WTC11 (cell line): ENCODE measurements around the gene FSTL4. TPM values are rescaled to one million over a fixed set of nuclear protein-coding genes. Genes with fewer than 3 reads are reported as not detected.

Experiments used
- ATAC-seq: fragments of 200-7000 bp; cut with Tn5 transposase; 2 replicates; pipeline ENCODE4 v1.10.0; 2021; ENCODE audit warnings: mild to moderate bottlenecking, moderate library complexity
- CTCF ChIA-PET: fragments of 300-600 bp; sonication (Branson Sonifier 250); formaldehyde crosslinking; loops from one replicate; lab custom pipeline; 2021; ENCODE audit warnings: antibody characterized with exemption; lab: Charles Lee
- POLR2A ChIA-PET: fragments of 350-600 bp; sonication (Branson Sonifier 250); formaldehyde crosslinking; loops from one replicate; lab custom pipeline; 2021; ENCODE audit warnings: antibody characterized with exemption; lab: Charles Lee
- DNase-seq: peaks from one replicate; pipeline ENCODE4 v3.0.0; 2021; ENCODE audit warnings: low spot score
- H3K27ac Mint-ChIP-seq: 2 replicates; pipeline ENCODE4 v1.8.0; 2021; ENCODE audit warnings: mixed read lengths
- H3K27me3 Mint-ChIP-seq: 2 replicates; pipeline ENCODE4 v1.8.0; 2021; ENCODE audit warnings: low read depth, mild to moderate bottlenecking, moderate library complexity, mixed read lengths
- H3K36me3 Mint-ChIP-seq: 2 replicates; pipeline ENCODE4 v1.8.0; 2021; ENCODE audit warnings: mixed read lengths
- H3K4me1 Mint-ChIP-seq: 2 replicates; pipeline ENCODE4 v1.8.0; 2022; ENCODE audit warnings: mixed read lengths
- H3K4me3 Mint-ChIP-seq: 2 replicates; pipeline ENCODE4 v1.8.0; 2021; ENCODE audit warnings: mild to moderate bottlenecking, moderate library complexity, mixed read lengths
- H3K9me3 Mint-ChIP-seq: 2 replicates; pipeline ENCODE4 v1.8.0; 2021; ENCODE audit warnings: mixed read lengths
- ATF2 ChIP-seq: sonication (generic); formaldehyde crosslinking; IDR thresholded peaks from 2 replicates; pipeline ENCODE4 v1.8.1; 2022; ENCODE audit warnings: low read depth, missing genetic modification reagents, borderline replicate concordance
- FOXP1 ChIP-seq: sonication (generic); formaldehyde crosslinking; IDR thresholded peaks from 2 replicates; pipeline ENCODE4 v1.8.0; 2022; ENCODE audit warnings: missing genetic modification reagents, mild to moderate bottlenecking, moderate library complexity, borderline replicate concordance
- GABPB1 ChIP-seq: sonication (generic); formaldehyde crosslinking; IDR thresholded peaks from 2 replicates; pipeline ENCODE4 v1.8.1; 2023; ENCODE audit warnings: mild to moderate bottlenecking, missing genetic modification reagents
- HMGXB4 ChIP-seq: sonication (generic); formaldehyde crosslinking; IDR thresholded peaks from 2 replicates; pipeline ENCODE4 v1.8.1; 2023; ENCODE audit warnings: mild to moderate bottlenecking, moderate library complexity, missing genetic modification reagents
- IRF2 ChIP-seq: sonication (generic); formaldehyde crosslinking; IDR thresholded peaks from 2 replicates; pipeline ENCODE4 v1.8.0; 2022; ENCODE audit warnings: low read depth, missing genetic modification reagents, borderline replicate concordance
- PRDM15 ChIP-seq: sonication (generic); formaldehyde crosslinking; IDR thresholded peaks from 2 replicates; pipeline ENCODE4 v1.8.0; 2022; ENCODE audit warnings: missing genetic modification reagents
- SMAD4 ChIP-seq: sonication (generic); formaldehyde crosslinking; IDR thresholded peaks from 2 replicates; pipeline ENCODE4 v1.8.0; 2022; ENCODE audit warnings: mild to moderate bottlenecking, missing genetic modification reagents
- SP1 ChIP-seq: sonication (generic); formaldehyde crosslinking; conservative IDR thresholded peaks from 2 replicates; pipeline ENCODE4 v1.8.1; 2022; ENCODE audit warnings: missing genetic modification reagents
- STAT6 ChIP-seq: sonication (generic); formaldehyde crosslinking; conservative IDR thresholded peaks from 2 replicates; pipeline ENCODE4 v1.8.1; 2023; ENCODE audit warnings: mild to moderate bottlenecking, low read depth, missing genetic modification reagents, moderate library complexity
- TEAD4 ChIP-seq: sonication (generic); formaldehyde crosslinking; IDR thresholded peaks from 2 replicates; pipeline ENCODE4 v1.8.0; 2022; ENCODE audit warnings: mild to moderate bottlenecking, missing genetic modification reagents
- TP53 ChIP-seq: sonication (generic); formaldehyde crosslinking; IDR thresholded peaks from 2 replicates; pipeline ENCODE4 v1.8.1; 2023; ENCODE audit warnings: mild to moderate bottlenecking, missing genetic modification reagents
- ZNF121 ChIP-seq: sonication (generic); formaldehyde crosslinking; IDR thresholded peaks from 2 replicates; pipeline ENCODE4 v1.8.0; 2023; ENCODE audit warnings: missing genetic modification reagents
- ZNF317 ChIP-seq: sonication (generic); formaldehyde crosslinking; IDR thresholded peaks from 2 replicates; pipeline ENCODE4 v1.8.1; 2023; ENCODE audit warnings: low read depth, mild to moderate bottlenecking, moderate library complexity, missing genetic modification reagents, borderline replicate concordance
- ZSCAN18 ChIP-seq: fragments of 250-450 bp; sonication (Bioruptor Pico); IDR thresholded peaks from 2 replicates; pipeline ENCODE4 v2.1.2; 2022; ENCODE audit warnings: mild to moderate bottlenecking, moderate library complexity
- total RNA-seq: library from RNA; stranded (reverse); gene quantifications from 3 replicates; pipeline ENCODE4 v1.2.3, GENCODE V29; 2021
- TF ChIP-seq, protein P1 (sequence below): fragments of 250-450 bp; sonication (Bioruptor Pico); IDR thresholded peaks from 2 replicates; pipeline ENCODE4 v1.9.0; 2021; ENCODE audit warnings: mild to moderate bottlenecking, borderline replicate concordance
- TF ChIP-seq, protein P2 (sequence below): sonication (generic); formaldehyde crosslinking; IDR thresholded peaks from 2 replicates; pipeline ENCODE4 v1.8.1; 2023; ENCODE audit warnings: mild to moderate bottlenecking, missing genetic modification reagents, moderate library complexity
- TF ChIP-seq, protein P3 (sequence below): sonication (generic); formaldehyde crosslinking; IDR thresholded peaks from 2 replicates; pipeline ENCODE4 v1.8.1; 2022; ENCODE audit warnings: mild to moderate bottlenecking, moderate library complexity, missing genetic modification reagents
- TF ChIP-seq, protein P4 (sequence below): sonication (generic); formaldehyde crosslinking; IDR thresholded peaks from 2 replicates; pipeline ENCODE4 v1.8.0; 2022; ENCODE audit warnings: mild to moderate bottlenecking, missing genetic modification reagents

Gene FSTL4
- total RNA-seq, 1 experiment from 2014 or later: 6.1 TPM

GRCh38 chr5:133499895-133500294 lies 112.4 kb downstream of the FSTL4 start:
- no peak for DNase-seq
- ATAC-seq: no peak
- TF ChIP-seq IRF2 (CRISPR knock-in tag): no peak
- no peak for TF ChIP-seq ZNF121 (CRISPR knock-in tag)
- TF ChIP-seq, protein P1, sequence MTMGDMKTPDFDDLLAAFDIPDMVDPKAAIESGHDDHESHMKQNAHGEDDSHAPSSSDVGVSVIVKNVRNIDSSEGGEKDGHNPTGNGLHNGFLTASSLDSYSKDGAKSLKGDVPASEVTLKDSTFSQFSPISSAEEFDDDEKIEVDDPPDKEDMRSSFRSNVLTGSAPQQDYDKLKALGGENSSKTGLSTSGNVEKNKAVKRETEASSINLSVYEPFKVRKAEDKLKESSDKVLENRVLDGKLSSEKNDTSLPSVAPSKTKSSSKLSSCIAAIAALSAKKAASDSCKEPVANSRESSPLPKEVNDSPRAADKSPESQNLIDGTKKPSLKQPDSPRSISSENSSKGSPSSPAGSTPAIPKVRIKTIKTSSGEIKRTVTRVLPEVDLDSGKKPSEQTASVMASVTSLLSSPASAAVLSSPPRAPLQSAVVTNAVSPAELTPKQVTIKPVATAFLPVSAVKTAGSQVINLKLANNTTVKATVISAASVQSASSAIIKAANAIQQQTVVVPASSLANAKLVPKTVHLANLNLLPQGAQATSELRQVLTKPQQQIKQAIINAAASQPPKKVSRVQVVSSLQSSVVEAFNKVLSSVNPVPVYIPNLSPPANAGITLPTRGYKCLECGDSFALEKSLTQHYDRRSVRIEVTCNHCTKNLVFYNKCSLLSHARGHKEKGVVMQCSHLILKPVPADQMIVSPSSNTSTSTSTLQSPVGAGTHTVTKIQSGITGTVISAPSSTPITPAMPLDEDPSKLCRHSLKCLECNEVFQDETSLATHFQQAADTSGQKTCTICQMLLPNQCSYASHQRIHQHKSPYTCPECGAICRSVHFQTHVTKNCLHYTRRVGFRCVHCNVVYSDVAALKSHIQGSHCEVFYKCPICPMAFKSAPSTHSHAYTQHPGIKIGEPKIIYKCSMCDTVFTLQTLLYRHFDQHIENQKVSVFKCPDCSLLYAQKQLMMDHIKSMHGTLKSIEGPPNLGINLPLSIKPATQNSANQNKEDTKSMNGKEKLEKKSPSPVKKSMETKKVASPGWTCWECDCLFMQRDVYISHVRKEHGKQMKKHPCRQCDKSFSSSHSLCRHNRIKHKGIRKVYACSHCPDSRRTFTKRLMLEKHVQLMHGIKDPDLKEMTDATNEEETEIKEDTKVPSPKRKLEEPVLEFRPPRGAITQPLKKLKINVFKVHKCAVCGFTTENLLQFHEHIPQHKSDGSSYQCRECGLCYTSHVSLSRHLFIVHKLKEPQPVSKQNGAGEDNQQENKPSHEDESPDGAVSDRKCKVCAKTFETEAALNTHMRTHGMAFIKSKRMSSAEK (CRISPR knock-in tag): no peak
- no peak for TF ChIP-seq HMGXB4 (CRISPR knock-in tag)
- TF ChIP-seq ATF2 (CRISPR knock-in tag): no peak
- TF ChIP-seq, protein P2, sequence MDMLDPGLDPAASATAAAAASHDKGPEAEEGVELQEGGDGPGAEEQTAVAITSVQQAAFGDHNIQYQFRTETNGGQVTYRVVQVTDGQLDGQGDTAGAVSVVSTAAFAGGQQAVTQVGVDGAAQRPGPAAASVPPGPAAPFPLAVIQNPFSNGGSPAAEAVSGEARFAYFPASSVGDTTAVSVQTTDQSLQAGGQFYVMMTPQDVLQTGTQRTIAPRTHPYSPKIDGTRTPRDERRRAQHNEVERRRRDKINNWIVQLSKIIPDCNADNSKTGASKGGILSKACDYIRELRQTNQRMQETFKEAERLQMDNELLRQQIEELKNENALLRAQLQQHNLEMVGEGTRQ (CRISPR knock-in tag): no peak
- TF ChIP-seq SMAD4 (CRISPR knock-in tag): no peak
- TF ChIP-seq, protein P3, sequence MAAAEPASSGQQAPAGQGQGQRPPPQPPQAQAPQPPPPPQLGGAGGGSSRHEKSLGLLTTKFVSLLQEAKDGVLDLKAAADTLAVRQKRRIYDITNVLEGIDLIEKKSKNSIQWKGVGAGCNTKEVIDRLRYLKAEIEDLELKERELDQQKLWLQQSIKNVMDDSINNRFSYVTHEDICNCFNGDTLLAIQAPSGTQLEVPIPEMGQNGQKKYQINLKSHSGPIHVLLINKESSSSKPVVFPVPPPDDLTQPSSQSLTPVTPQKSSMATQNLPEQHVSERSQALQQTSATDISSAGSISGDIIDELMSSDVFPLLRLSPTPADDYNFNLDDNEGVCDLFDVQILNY (CRISPR knock-in tag): no peak
- TF ChIP-seq STAT6 (CRISPR knock-in tag): no peak
- TF ChIP-seq TP53 (CRISPR knock-in tag): no peak
- TF ChIP-seq PRDM15 (CRISPR knock-in tag): no peak
- no peak for TF ChIP-seq GABPB1 (CRISPR knock-in tag)
- no peak for TF ChIP-seq ZNF317
- no peak for TF ChIP-seq TEAD4 (CRISPR knock-in tag)
- TF ChIP-seq, protein P4, sequence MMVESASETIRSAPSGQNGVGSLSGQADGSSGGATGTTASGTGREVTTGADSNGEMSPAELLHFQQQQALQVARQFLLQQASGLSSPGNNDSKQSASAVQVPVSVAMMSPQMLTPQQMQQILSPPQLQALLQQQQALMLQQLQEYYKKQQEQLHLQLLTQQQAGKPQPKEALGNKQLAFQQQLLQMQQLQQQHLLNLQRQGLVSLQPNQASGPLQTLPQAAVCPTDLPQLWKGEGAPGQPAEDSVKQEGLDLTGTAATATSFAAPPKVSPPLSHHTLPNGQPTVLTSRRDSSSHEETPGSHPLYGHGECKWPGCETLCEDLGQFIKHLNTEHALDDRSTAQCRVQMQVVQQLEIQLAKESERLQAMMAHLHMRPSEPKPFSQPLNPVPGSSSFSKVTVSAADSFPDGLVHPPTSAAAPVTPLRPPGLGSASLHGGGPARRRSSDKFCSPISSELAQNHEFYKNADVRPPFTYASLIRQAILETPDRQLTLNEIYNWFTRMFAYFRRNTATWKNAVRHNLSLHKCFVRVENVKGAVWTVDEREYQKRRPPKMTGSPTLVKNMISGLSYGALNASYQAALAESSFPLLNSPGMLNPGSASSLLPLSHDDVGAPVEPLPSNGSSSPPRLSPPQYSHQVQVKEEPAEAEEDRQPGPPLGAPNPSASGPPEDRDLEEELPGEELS (CRISPR knock-in tag): no peak
- TF ChIP-seq FOXP1: no peak
- TF ChIP-seq SP1: no peak
- no peak for TF ChIP-seq ZSCAN18
- TF ChIP-seq, all 79 proteins: peak for 0
- H3K4me1 Mint-ChIP-seq: peaks cover 8% of the 10 kb centered on the region
- ChIA-PET POLR2A (no interaction called here), CTCF (interaction anchor here (2.1 kb wide), 1 partner anchor 76 kb away, joined by 6 read pairs; no protein-coding TSS in a partner anchor)
- H3K4me3 Mint-ChIP-seq: no peak overlapping the region
- no peak overlapping the region for H3K27ac Mint-ChIP-seq
- no peaks in the 10 kb centered on the region for H3K36me3 Mint-ChIP-seq
- no peaks in the 10 kb centered on the region for H3K9me3 Mint-ChIP-seq
- no peaks in the 10 kb centered on the region for H3K27me3 Mint-ChIP-seq
